GM12878 (cell line): ENCODE results near the gene POLR1A. TPM values are rescaled to one million over a fixed set of nuclear protein-coding genes. Genes with fewer than 3 reads are reported as not detected.

Source experiments
- ATAC-seq: fragments of 200-7000 bp; cut with Tn5 transposase; 3 replicates; pipeline ENCODE4 v1.9.1; 2020; ENCODE audit warnings: mild to moderate bottlenecking, moderate library complexity
- BruUV-seq: library from RNA; stranded (reverse); fragments of 400-500 nt; replicated peaks from 2 replicates; lab custom pipeline; 2021; lab: Mats Ljungman, UMichigan
- CTCF ChIA-PET: fragments of 300-600 bp; sonication (Branson Sonifier 250); formaldehyde crosslinking; extraction: SDS; loops from one replicate; lab custom pipeline; 2021; ENCODE audit warnings: inconsistent platforms; lab: Yijun Ruan, JAX
- POLR2A ChIA-PET: fragments of 350-600 bp; formaldehyde crosslinking; extraction: SDS; loops from one replicate; lab custom pipeline; 2021; ENCODE audit warnings: inconsistent platforms; lab: Charles Lee
- RAD21 ChIA-PET: fragments of 300-600 bp; sonication (Branson Sonifier 250); formaldehyde crosslinking; loops from one replicate; lab custom pipeline; 2023; ENCODE audit warnings: antibody characterized with exemption; ENCODE audit not compliant: unreplicated experiment; lab: Charles Lee
- SMC1A ChIA-PET: fragments of 300-600 bp; sonication (Branson Sonifier 250); formaldehyde crosslinking; loops from one replicate; lab custom pipeline; 2023; ENCODE audit not compliant: unreplicated experiment, uncharacterized antibody; lab: Charles Lee
- DNase-seq: peaks from one replicate; pipeline ENCODE4 v3.0.0-alpha.2; 2011; ENCODE audit warnings: low read depth, low spot score
- FAIRE-seq: peaks from 3 replicates; lab custom pipeline; 2011; peaks lifted over from hg19 to GRCh38; lab: Jason Lieb, UNC
- H2AFZ ChIP-seq: 2 replicates; pipeline ENCODE4 v1.6.0; 2011; ENCODE audit warnings: low read depth, low read length, control low read depth; ENCODE audit not compliant: control insufficient read depth
- H3K27ac ChIP-seq: 2 replicates; pipeline ENCODE4 v1.5.1; 2011; ENCODE audit warnings: control low read depth; ENCODE audit not compliant: control insufficient read depth, insufficient read depth
- H3K27me3 ChIP-seq, 2 experiments: replicated peaks in 1 of 2; 2 replicates each; pipeline versions ENCODE4 v1.6.0 to v1.6.1; 2011; ENCODE audit warnings: low read length in 1 of 2; ENCODE audit not compliant: control insufficient read depth in 2 of 2, insufficient read depth in 2 of 2
- H3K36me3 ChIP-seq, 2 experiments: 2 replicates each; pipeline ENCODE4 v1.5.1; 2011; ENCODE audit warnings: low read length in 1 of 2; ENCODE audit not compliant: control insufficient read depth in 2 of 2, insufficient read depth in 2 of 2
- H3K4me1 ChIP-seq: 2 replicates; pipeline ENCODE4 v1.6.1; 2011; ENCODE audit warnings: mild to moderate bottlenecking, low read length, moderate library complexity, mixed read lengths; ENCODE audit not compliant: control insufficient read depth, insufficient read depth
- H3K4me2 ChIP-seq: 2 replicates; pipeline ENCODE4 v1.6.0; 2011; ENCODE audit warnings: control low read depth; ENCODE audit not compliant: control insufficient read depth, insufficient read depth
- H3K4me3 ChIP-seq: fragments of 200-600 bp; sonication (generic); 2 replicates; pipeline ENCODE4 v1.5.1; 2016
- H3K79me2 ChIP-seq: 2 replicates; pipeline ENCODE4 v1.6.0; 2011; ENCODE audit warnings: low read length; ENCODE audit not compliant: control insufficient read depth, insufficient read depth
- H3K9ac ChIP-seq: 2 replicates; pipeline ENCODE4 v1.8.0; 2011; ENCODE audit warnings: low read length, control low read depth, mixed read lengths; ENCODE audit not compliant: control insufficient read depth, insufficient read depth
- H3K9me3 ChIP-seq: replicated peaks from 3 replicates; pipeline ENCODE4 v1.5.1; 2011; ENCODE audit warnings: mild to moderate bottlenecking, low read length; ENCODE audit not compliant: control insufficient read depth, insufficient read depth
- H4K20me1 ChIP-seq: 2 replicates; pipeline ENCODE4 v1.6.0; 2011; ENCODE audit not compliant: control insufficient read depth, insufficient read depth
- ATF3 ChIP-seq: IDR thresholded peaks from 2 replicates; pipeline ENCODE4 v1.6.1; 2011; ENCODE audit warnings: low read depth, mild to moderate bottlenecking, low read length, moderate library complexity, borderline replicate concordance; ENCODE audit errors: extremely low read depth
- BCL11A ChIP-seq: IDR thresholded peaks from 2 replicates; pipeline ENCODE4 v1.6.1; 2011; ENCODE audit warnings: low read depth, low read length
- CHD2 ChIP-seq: IDR thresholded peaks from 2 replicates; pipeline ENCODE4 v1.6.1; 2011; ENCODE audit warnings: low read depth, low read length, improper control_type of control experiment, borderline replicate concordance
- EP300 ChIP-seq, 2 experiments: fragments of 150-350 bp in 1 of 2; IDR thresholded peaks; 2 replicates each; pipeline ENCODE4 v1.6.1; 2011 to 2012; ENCODE audit warnings: low read depth in 2 of 2, low read length in 2 of 2, borderline replicate concordance in 1 of 2, improper control_type of control experiment in 1 of 2, inconsistent platforms in 1 of 2; ENCODE audit not compliant: control insufficient read depth in 1 of 2
- IKZF1 ChIP-seq: fragments of 450-650 bp; conservative IDR thresholded peaks from 2 replicates; pipeline ENCODE4 v1.6.1; 2017; ENCODE audit warnings: antibody characterized with exemption, mild to moderate bottlenecking
- IRF3 ChIP-seq: fragments of 450-650 bp; IDR thresholded peaks from 2 replicates; pipeline ENCODE4 v1.6.1; 2014; ENCODE audit warnings: mild to moderate bottlenecking
- JUND ChIP-seq: IDR thresholded peaks from 2 replicates; pipeline ENCODE4 v1.6.1; 2012; ENCODE audit warnings: low read depth, mild to moderate bottlenecking, low read length, improper control_type of control experiment, moderate library complexity
- LARP7 ChIP-seq: fragments of 450-650 bp; IDR thresholded peaks from 2 replicates; pipeline ENCODE4 v1.6.1; 2017; ENCODE audit warnings: mild to moderate bottlenecking
- MTA2 ChIP-seq: fragments of 450-650 bp; IDR thresholded peaks from 2 replicates; pipeline ENCODE4 v1.6.1; 2016; ENCODE audit warnings: low read depth, mild to moderate bottlenecking, moderate library complexity
- NFIC ChIP-seq: IDR thresholded peaks from 2 replicates; pipeline ENCODE4 v1.6.1; 2012; ENCODE audit warnings: low read depth, mild to moderate bottlenecking, inconsistent platforms, low read length, moderate library complexity
- NFXL1 ChIP-seq: fragments of 450-650 bp; IDR thresholded peaks from 2 replicates; pipeline ENCODE4 v1.6.1; 2017; ENCODE audit warnings: antibody characterized with exemption, mild to moderate bottlenecking, borderline replicate concordance
- RB1 ChIP-seq: fragments of 450-650 bp; formaldehyde crosslinking; IDR thresholded peaks from 2 replicates; pipeline ENCODE4 v1.6.1; 2017; ENCODE audit warnings: mild to moderate bottlenecking, borderline replicate concordance
- RELB ChIP-seq: fragments of 450-650 bp; IDR thresholded peaks from 2 replicates; pipeline ENCODE4 v1.6.1; 2017; ENCODE audit warnings: low read depth, mild to moderate bottlenecking, moderate library complexity
- RUNX3 ChIP-seq: IDR thresholded peaks from 2 replicates; pipeline ENCODE4 v1.6.1; 2012; ENCODE audit warnings: low read length, inconsistent platforms
- SIX5 ChIP-seq: IDR thresholded peaks from 2 replicates; pipeline ENCODE4 v1.6.1; 2011; ENCODE audit warnings: mild to moderate bottlenecking, low read depth, low read length, moderate library complexity; ENCODE audit not compliant: severe bottlenecking
- SMC3 ChIP-seq: IDR thresholded peaks from 2 replicates; pipeline ENCODE4 v1.6.1; 2011; ENCODE audit warnings: low read length, improper control_type of control experiment, borderline replicate concordance
- SPI1 ChIP-seq: IDR thresholded peaks from 2 replicates; pipeline ENCODE4 v1.6.1; 2011; ENCODE audit warnings: low read depth, mild to moderate bottlenecking, low read length, moderate library complexity, borderline replicate concordance; ENCODE audit not compliant: insufficient read depth
- ZNF217 ChIP-seq: fragments of 450-650 bp; IDR thresholded peaks from 2 replicates; pipeline ENCODE4 v1.6.1; 2017; ENCODE audit warnings: antibody characterized with exemption, mild to moderate bottlenecking
- WGBS: methylation state at CpG from one replicate; pipeline ENCODE4 v1.1.6; 2016; ENCODE audit warnings: low lambda C conversion rate; ENCODE audit not compliant: insufficient replicate concordance, insufficient coverage; ENCODE audit errors: missing lambda C conversion rate; 5-methylcytosine and 5-hydroxymethylcytosine counted together
- in situ Hi-C: fragments of 300-500 bp; cut with MboI; formaldehyde crosslinking; loops from 9 replicates; pipeline ENCODE4 v1.14.3; 2018; ENCODE audit warnings: mixed read lengths
- intact Hi-C: fragments of 100-400 bp; cut with micrococcal nuclease; formaldehyde crosslinking; loops from one replicate; pipeline ENCODE4 v1.14.2; 2022; ENCODE audit not compliant: unreplicated experiment
- polyA plus RNA-seq, 11 experiments: library from polyadenylated mRNA; depleted of rRNA in 4 of 11; unstranded in 6 of 11; stranded (reverse) in 5 of 11; fragments of >200 nt; fragmentation: Nextera tagmentation in 4 of 11; fragmentation: Illumina TruSeq in 1 of 11; extraction: Ambion mirVana in 4 of 11; extraction: Trizol in 1 of 11; gene quantifications; 1 replicate in 1 of 11; 2 replicates in 10 of 11; pipeline versions ENCODE4 v1.2.1 to v1.2.3, GENCODE V29; 2011 to 2016; ENCODE audit warnings: inconsistent platforms in 2 of 11, missing spikeins in 2 of 11, low read depth in 1 of 11
- total RNA-seq, 4 experiments: library from RNA; depleted of rRNA in 3 of 4; stranded (reverse); fragments of >200 nt in 3 of 4; fragmentation: Illumina TruSeq in 1 of 4; extraction: Trizol in 1 of 4; gene quantifications; 2 replicates each; pipeline versions ENCODE4 v1.2.1 to v1.2.3, GENCODE V29; 2013 to 2021

POLR1A gene
- total and polyA plus RNA-seq, 10 of the 15 experiments (the other 5 are each of a cell fraction or from before 2014, with no cell fraction given): 2.1 to 53.9 (median 17.8) TPM

- Histone ChIP-seq H2AFZ (no peak overlapping the region), H3K27ac (peak overlapping the region; percentile 60), H3K4me2 (no peak overlapping the region), H4K20me1 (no peaks in the 10 kb centered on the region), H3K9ac (no peak overlapping the region), H3K79me2 (no peaks in the 10 kb centered on the region), H3K4me1 (peaks cover 20% of the 10 kb centered on the region), H3K27me3 (no peaks in the 10 kb centered on the region), H3K36me3 (no peaks in the 10 kb centered on the region), H3K4me3 (no peak overlapping the region), H3K9me3 (peaks cover 9% of the 10 kb centered on the region; the same call in 2 of the 3 replicates)
- ATAC-seq: peak; percentile 71
- DNase-seq: no peak
- in situ Hi-C loops: no loop called here
- ChIA-PET CTCF (interaction anchor here (0.9 to 1.7 kb wide), 6 partner anchors 18 to 191 kb away, joined by 3 to 8 read pairs (median 4); no protein-coding TSS in a partner anchor), RAD21 (interaction anchor here (0.6 to 8.4 kb wide), 6 partner anchors 18 to 191 kb away, joined by 3 to 132 read pairs (median 7); partner anchors contain the start of gene ST3GAL5), SMC1A (interaction anchor here (0.6 to 7.7 kb wide), 8 partner anchors 18 to 191 kb away, joined by 3 to 106 read pairs (median 14); no protein-coding TSS in a partner anchor), POLR2A (interaction anchor here (0.6 to 8.2 kb wide), 4 partner anchors 17 to 131 kb away, joined by 3 to 97 read pairs (median 4); no protein-coding TSS in a partner anchor)
- intact Hi-C loops: loop anchor here (2.0 to 5.0 kb wide), 2 partner anchors 19 to 131 kb away; partner anchors contain the start of gene ST3GAL5
- FAIRE-seq: no peak
- 79% methylated on average over 22 of the region's 22 CpGs for WGBS
- TSS peak; percentile 50 for BruUV-seq
- TF ChIP-seq BCL11A: peak; percentile 75; the same call in 1 of the 2 replicates
- TF ChIP-seq NFXL1: no peak
- TF ChIP-seq CHD2: no peak
- peak; percentile 94 for TF ChIP-seq RELB
- peak; percentile 77 for TF ChIP-seq IKZF1
- peak; percentile 77 for TF ChIP-seq MTA2
- peak; percentile 77 for TF ChIP-seq RUNX3
- TF ChIP-seq IRF3: no peak
- TF ChIP-seq SMC3: no peak
- TF ChIP-seq SIX5: no peak
- TF ChIP-seq NFIC: peak; percentile 50; the same call in 1 of the 2 replicates
- no peak for TF ChIP-seq RB1
- TF ChIP-seq JUND: no peak
- TF ChIP-seq ZNF217: peak; percentile 58; the same call in 1 of the 2 replicates
- TF ChIP-seq ATF3: no peak
- peak; percentile 40; the same call in 1 of the 2 replicates for TF ChIP-seq LARP7
- TF ChIP-seq SPI1: peak; percentile 82; the same call in 1 of the 2 replicates
- peak; percentile 22 to 68; a peak in 1 of 4 replicates for TF ChIP-seq EP300 (IDR thresholded peaks at IDR 0.05; ENCODE audit: borderline replicate concordance in 1 of 2, control insufficient read depth in 1 of 2, low read depth in 2 of 2, low read length in 2 of 2)
These were observed 87.5 kb downstream of the POLR1A start for GRCh38 chr2:86017901-86018896.
